SU-DHL-6 (cell line): Measurements from ENCODE around the gene BCL2L11.

Experiments
- CTCF ChIP-seq: fragments of 200-600 bp; sonication (generic); IDR thresholded peaks from one replicate; pipeline ENCODE4 v1.5.1; 2017; ENCODE audit warnings: antibody characterized with exemption, mild to moderate bottlenecking, low read length, moderate library complexity; ENCODE audit not compliant: insufficient read depth, poor library complexity, severe bottlenecking
- EZH2phosphoT487 ChIP-seq: fragments of 200-600 bp; sonication (generic), shearing (Covaris generic); conservative IDR thresholded peaks from 2 replicates; pipeline ENCODE4 v1.6.1; 2018; ENCODE audit warnings: mild to moderate bottlenecking, antibody characterized with exemption, low read length, moderate library complexity, mixed read lengths

- no peak for TF ChIP-seq CTCF
- TF ChIP-seq EZH2phosphoT487: no peak
Observed at GRCh38 chr2:111164078-111164477, 43.4 kb downstream of the BCL2L11 start.
